Mucosa of rectum (tissue), 2 donors: Measurements from ENCODE around the gene SEMA6A.

Source experiments
- H3K27ac ChIP-seq, 2 donors: one replicate each; pipeline ENCODE4 v1.7.0; 2013; ENCODE audit warnings: inconsistent platforms in 2 of 2, low read depth in 2 of 2, low read length in 2 of 2
- H3K27me3 ChIP-seq, 2 donors: one replicate each; pipeline ENCODE4 v1.7.0; 2013; ENCODE audit warnings: low read length in 2 of 2; ENCODE audit not compliant: control insufficient read depth in 2 of 2, insufficient read depth in 2 of 2
- H3K36me3 ChIP-seq, 2 donors: one replicate each; pipeline ENCODE4 v1.7.0; 2013; ENCODE audit warnings: low read length in 2 of 2; ENCODE audit not compliant: control insufficient read depth in 2 of 2, insufficient read depth in 2 of 2
- H3K4me1 ChIP-seq, 2 donors: one replicate each; pipeline ENCODE4 v1.7.0; 2013; ENCODE audit warnings: low read length in 2 of 2, mild to moderate bottlenecking in 1 of 2; ENCODE audit not compliant: control insufficient read depth in 2 of 2, insufficient read depth in 2 of 2
- H3K4me3 ChIP-seq, 2 donors: one replicate each; pipeline ENCODE4 v1.7.0; 2013; ENCODE audit warnings: low read length in 2 of 2
- H3K9ac ChIP-seq, 2 donors: one replicate each; pipeline ENCODE4 v1.7.0; 2013; ENCODE audit warnings: low read length in 2 of 2, low read depth in 1 of 2, mild to moderate bottlenecking in 1 of 2
- H3K9me3 ChIP-seq, 2 donors: one replicate each; pipeline ENCODE4 v1.7.0; 2013; ENCODE audit warnings: low read length in 2 of 2; ENCODE audit not compliant: control insufficient read depth in 2 of 2
- donor health status: healthy.
- donor health status: Normal muscosa, but diverticular disease.

The SEMA6A gene

DNA sequence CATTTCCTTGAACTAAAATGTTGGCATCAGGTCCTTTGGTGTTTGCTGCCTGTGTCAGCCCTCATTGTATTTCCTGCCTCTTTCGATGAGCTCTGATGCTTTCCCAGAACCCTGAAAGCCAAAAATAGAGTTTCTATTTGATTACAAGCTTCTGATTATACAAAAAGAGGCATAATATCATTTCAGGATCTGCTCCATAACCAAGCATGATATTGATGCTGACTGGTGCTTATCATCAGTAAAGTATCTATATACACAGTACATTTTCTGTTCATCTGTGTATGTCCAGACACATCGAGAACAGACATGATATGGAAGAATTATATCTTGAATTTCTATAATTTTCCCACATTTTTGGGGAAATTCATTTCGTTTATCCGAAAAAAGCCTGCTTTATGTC lies 58.6 kb downstream of the SEMA6A start:
- H3K9ac ChIP-seq = no peak overlapping the region
- peaks cover 0 to 6% of the 10 kb centered on the region in 2 donors for H3K4me1 ChIP-seq
- H3K9me3 ChIP-seq = no peaks in the 10 kb centered on the region
- no peaks in the 10 kb centered on the region for H3K36me3 ChIP-seq
- no peak overlapping the region for H3K4me3 ChIP-seq
- H3K27ac ChIP-seq = no peak overlapping the region
- no peaks in the 10 kb centered on the region for H3K27me3 ChIP-seq

DNA sequence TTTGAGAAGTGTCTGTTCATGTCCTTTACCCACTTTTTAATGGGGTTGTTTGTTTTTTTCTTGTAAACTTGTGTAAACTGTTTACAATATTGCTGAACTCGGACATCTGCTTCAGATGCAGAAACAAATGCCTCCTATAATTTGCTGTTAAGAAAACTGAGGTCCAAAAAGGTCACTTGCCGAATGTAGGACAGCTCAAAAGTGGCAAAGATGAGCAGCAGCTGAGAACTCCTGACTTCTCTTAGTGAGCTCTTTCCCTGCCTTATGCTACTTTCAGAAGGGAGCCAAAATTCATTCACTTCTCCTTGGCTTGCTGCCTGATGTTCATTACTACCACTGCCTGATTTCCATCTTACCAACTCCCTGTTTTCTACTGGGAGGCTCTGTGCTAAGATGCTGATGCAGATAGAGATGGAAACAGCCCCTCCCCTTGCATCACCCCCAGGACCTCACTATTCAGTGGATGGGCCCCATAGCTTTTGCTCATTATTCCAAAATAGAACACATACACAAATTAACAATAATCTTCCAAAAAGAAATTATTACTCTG lies 60.1 kb downstream of the SEMA6A start:
- Histone ChIP-seq H3K27ac (no peak overlapping the region), H3K4me1 (peaks cover 0 to 9% of the 10 kb centered on the region in 2 donors), H3K27me3 (no peaks in the 10 kb centered on the region), H3K9me3 (no peaks in the 10 kb centered on the region), H3K4me3 (no peak overlapping the region), H3K36me3 (no peaks in the 10 kb centered on the region), H3K9ac (no peak overlapping the region)

DNA sequence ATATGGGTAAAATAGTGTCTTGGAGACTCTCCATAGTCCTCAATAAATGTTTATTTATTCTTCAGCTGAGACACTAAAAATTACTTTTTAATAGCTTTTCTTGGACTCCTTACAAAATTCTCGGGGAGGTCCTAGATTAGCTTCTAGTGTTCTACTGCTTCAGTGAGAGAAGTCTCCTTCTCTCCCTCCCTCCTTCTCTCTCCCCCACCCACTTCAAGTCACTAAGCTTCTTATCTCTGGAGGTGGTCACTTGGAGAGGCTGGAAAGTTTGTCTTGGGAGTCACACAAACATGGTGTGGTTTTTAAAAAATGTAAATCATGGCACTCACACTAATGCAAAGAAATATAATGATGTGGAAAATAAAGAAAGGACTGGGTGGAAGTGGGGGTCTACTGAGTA lies 64.1 kb downstream of the SEMA6A start:
- Histone ChIP-seq H3K27ac (no peak overlapping the region), H3K4me1 (peaks cover 0 to 3% of the 10 kb centered on the region in 2 donors), H3K27me3 (no peaks in the 10 kb centered on the region), H3K9me3 (no peaks in the 10 kb centered on the region), H3K9ac (no peak overlapping the region), H3K36me3 (no peaks in the 10 kb centered on the region), H3K4me3 (no peak overlapping the region)

DNA sequence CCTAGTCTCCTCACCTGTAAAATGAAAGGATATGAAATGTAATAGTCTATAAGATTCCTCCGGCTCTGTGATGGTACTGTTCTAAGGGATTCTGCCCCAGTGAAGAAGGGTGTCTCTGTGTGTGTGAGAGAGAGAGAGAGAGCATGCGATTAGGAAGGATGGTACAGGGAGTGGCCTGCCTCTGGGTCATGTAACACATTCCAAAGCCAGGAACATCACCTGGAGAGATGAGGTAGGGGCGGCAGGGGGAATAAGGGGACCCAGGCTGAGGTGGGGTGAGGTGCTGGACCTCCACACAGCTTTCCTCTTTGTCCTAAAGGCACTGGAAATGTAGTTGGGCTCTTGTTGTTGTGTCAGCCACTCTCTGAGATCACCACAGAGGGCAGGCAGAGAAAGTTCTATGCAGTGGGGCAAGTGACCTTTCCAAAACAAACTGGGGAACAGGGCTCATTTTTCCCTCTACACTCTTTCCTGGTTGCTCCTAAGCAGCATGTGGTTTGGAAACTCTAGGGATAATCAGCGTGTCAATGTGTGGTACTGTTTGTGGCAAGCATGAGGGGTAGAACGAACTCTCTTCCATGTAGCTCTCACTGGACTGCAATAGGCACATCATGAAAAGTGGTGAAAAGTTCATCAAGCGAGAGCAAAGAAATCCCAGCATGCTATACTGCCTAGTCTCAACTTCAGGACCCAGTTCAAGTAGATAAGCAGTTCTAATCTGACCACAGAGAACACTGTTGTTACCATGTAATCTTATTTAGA lies 65.0 kb downstream of the SEMA6A start:
- no peaks in the 10 kb centered on the region for H3K36me3 ChIP-seq
- peaks cover 0 to 3% of the 10 kb centered on the region in 2 donors for H3K4me1 ChIP-seq
- H3K9ac ChIP-seq = no peak overlapping the region
- no peaks in the 10 kb centered on the region for H3K9me3 ChIP-seq
- H3K27ac ChIP-seq = no peak overlapping the region
- H3K27me3 ChIP-seq = no peaks in the 10 kb centered on the region
- no peak overlapping the region for H3K4me3 ChIP-seq

DNA sequence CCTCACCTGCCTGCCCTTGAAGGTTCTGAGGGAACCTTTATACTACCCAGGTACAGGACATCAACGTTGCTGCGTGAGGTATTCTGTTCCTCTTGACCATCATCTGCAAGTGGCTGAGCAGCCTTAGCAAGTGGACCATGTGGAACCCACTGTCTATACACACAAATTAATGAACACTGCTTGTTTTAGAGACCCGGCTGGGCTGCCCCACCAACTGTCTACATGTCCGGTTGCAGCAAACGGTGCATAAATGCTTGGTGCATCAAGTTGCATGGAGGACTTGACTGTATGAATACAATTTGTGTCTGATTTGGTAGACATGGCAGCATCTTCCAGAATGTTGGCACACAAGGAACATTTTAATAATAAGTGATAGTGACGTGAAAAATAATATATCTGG lies 65.8 kb downstream of the SEMA6A start:
- Histone ChIP-seq H3K4me1 (peaks cover 0 to 3% of the 10 kb centered on the region in 2 donors), H3K36me3 (peaks cover 0 to under 1% of the 10 kb centered on the region in 2 donors), H3K27me3 (no peaks in the 10 kb centered on the region), H3K9me3 (no peaks in the 10 kb centered on the region), H3K9ac (no peak overlapping the region), H3K4me3 (no peak overlapping the region), H3K27ac (no peak overlapping the region)

DNA sequence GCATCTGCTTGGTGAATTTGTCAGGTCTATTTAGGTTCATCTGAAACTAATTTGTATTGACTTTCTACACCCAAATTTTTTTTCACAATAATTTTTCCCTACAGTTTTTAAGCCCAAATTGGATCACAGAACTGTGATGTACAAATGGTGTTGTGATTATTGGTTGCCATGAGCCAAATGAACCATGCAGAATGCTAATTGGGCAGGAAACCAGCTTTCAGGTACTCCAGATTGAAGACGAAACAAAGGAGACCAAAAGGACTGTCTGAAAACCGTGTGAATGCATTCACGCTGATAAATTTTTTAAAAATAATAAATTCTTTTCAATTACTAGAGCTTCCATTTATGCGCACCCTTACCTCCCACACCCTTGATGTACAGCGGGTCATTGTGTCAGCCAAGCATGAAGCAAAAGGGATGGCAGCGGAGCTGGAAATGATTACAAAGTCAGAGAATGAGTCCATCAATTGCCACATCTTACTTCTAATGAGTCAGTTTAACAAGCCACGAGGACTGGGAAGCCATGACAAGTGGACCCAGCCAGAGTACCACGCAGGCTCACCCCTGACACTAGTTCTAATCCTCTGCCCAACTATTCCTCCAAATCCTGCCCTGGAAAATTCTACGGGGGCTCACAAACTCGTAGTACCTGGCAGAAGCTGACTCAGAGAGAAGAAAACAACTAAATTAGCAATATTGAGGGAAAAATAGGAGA lies 66.5 kb downstream of the SEMA6A start:
- Histone ChIP-seq H3K4me3 (no peak overlapping the region), H3K27me3 (no peaks in the 10 kb centered on the region), H3K9me3 (no peaks in the 10 kb centered on the region), H3K4me1 (peaks cover 0 to 3% of the 10 kb centered on the region in 2 donors), H3K27ac (no peak overlapping the region), H3K9ac (no peak overlapping the region), H3K36me3 (peaks cover 2 to 7% of the 10 kb centered on the region in 2 donors)

DNA sequence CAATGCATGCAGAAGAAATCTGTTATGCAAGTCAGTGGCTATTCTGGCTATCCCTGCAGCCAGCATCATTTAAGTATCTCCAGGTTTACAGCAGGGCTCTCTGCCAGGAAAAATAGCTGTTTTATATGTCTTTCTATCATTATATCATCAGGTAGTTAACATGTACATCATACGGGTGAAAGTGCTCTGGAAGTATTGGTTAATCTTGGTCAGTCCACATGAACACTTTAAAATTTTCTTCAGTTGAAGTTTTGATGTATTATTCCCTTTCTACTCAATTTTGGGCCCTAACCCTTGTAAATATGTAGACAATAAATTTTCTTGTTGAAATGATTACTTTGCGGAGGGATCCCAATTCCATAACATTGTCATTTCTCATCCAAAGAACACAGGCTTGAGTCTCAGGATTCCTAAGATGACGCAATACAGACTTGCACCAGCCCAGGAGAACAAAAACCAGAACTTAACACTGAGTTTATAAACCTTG lies 67.5 kb downstream of the SEMA6A start:
- Histone ChIP-seq H3K27ac (no peak overlapping the region), H3K4me1 (peaks cover 0 to 3% of the 10 kb centered on the region in 2 donors), H3K27me3 (no peaks in the 10 kb centered on the region), H3K4me3 (no peak overlapping the region), H3K9me3 (no peaks in the 10 kb centered on the region), H3K36me3 (peaks cover 9 to 11% of the 10 kb centered on the region in 2 donors), H3K9ac (no peak overlapping the region)

DNA sequence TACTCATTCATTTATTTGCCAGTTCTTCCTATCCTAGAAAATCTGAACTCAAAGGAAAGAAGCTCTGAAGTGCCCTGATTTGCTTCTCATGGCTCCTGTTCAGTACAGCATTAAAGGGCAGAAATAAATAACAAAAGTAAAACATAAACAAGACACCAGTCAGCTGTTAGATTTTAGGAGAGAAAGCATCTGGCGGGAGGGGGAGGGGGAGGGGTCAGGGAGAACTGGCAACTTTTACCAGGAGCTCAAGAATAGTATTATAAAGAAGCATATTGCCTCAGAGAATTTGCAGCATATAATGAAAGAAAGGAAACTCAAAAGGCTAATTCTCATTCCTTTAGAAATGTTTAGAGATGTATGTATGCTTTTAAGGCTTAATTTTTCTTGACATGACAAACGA lies 68.1 kb downstream of the SEMA6A start:
- Histone ChIP-seq H3K4me1 (peaks cover 0 to 3% of the 10 kb centered on the region in 2 donors), H3K36me3 (peaks cover 12 to 15% of the 10 kb centered on the region in 2 donors), H3K27me3 (no peaks in the 10 kb centered on the region), H3K9me3 (no peaks in the 10 kb centered on the region), H3K4me3 (no peak overlapping the region), H3K27ac (no peak overlapping the region), H3K9ac (no peak overlapping the region)

DNA sequence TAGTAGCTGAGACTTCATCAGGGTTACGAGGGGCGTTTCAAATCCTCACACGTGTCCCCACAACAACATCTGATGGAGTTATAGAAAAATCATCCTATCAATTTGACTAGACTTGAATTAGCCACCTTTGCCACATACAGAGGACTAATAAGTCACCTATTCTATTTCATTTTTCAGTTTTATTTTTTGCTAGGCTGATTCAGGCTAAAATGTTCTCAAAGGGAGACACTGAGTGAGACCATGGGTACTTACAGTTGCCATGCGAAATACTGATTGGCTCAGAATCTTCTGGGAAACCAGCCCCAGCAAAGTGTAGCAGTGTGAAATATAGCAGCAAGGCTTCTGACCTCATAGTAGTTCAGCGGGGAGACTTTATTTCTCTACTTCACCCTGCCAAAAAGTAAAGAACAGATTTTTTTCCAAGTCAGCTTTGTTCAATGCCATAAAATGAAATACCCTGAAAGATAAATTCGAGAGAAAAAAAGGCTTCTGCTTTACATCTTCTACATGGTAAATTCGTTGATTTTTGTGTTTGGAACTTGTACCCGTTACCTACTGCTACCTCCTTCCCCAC lies 69.9 kb downstream of the SEMA6A start:
- no peak overlapping the region for H3K4me3 ChIP-seq
- peaks cover 13 to 18% of the 10 kb centered on the region in 2 donors for H3K36me3 ChIP-seq
- H3K27me3 ChIP-seq = no peaks in the 10 kb centered on the region
- H3K4me1 ChIP-seq = no peaks in the 10 kb centered on the region
- no peak overlapping the region for H3K27ac ChIP-seq
- H3K9ac ChIP-seq = no peak overlapping the region
- H3K9me3 ChIP-seq = no peaks in the 10 kb centered on the region

DNA sequence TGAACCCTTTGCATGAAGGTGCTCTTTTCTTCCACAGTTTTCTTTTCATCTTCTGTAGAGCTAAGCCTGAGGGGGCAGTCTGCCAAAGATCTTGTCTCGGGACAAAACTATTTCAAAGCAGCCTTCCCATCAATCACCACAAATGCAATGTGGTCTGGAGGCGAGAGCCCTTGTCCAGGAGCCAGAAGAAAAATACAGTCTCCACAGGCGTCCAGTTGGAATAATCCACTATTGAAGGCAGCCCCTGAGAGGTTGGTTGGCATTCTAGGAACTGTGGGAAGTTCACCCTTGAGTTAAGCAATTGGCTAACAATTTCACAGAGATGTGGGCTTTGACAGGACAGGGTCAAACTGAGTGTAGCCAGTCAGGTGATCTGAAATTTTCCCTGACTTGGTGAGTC lies 72.0 kb downstream of the SEMA6A start:
- peaks cover 13 to 18% of the 10 kb centered on the region in 2 donors for H3K36me3 ChIP-seq
- H3K4me1 ChIP-seq = peaks cover 0 to 3% of the 10 kb centered on the region in 2 donors
- no peak overlapping the region for H3K4me3 ChIP-seq
- H3K9me3 ChIP-seq = no peaks in the 10 kb centered on the region
- H3K27ac ChIP-seq = no peak overlapping the region
- no peak overlapping the region for H3K9ac ChIP-seq
- no peaks in the 10 kb centered on the region for H3K27me3 ChIP-seq
